Neuronal stem cell (in vitro differentiated cells): Measurements from ENCODE around the gene TRIM9.

Experiments
- DNase-seq: peaks from one replicate; pipeline ENCODE4 v3.0.0-alpha.2; 2013; ENCODE audit warnings: low spot score
- H2AFZ ChIP-seq: one replicate; pipeline ENCODE4 v1.6.1; 2013; ENCODE audit warnings: mild to moderate bottlenecking, low read length, inconsistent platforms
- H2AK5ac ChIP-seq: 2 replicates; pipeline ENCODE4 v1.6.1; 2013; ENCODE audit warnings: low read depth, mild to moderate bottlenecking, inconsistent platforms, low read length, moderate library complexity, mixed read lengths
- H2BK120ac ChIP-seq: 2 replicates; pipeline ENCODE4 v1.6.1; 2013; ENCODE audit warnings: low read depth, mild to moderate bottlenecking, inconsistent platforms, low read length, moderate library complexity, mixed read lengths
- H2BK12ac ChIP-seq: one replicate; pipeline ENCODE4 v1.6.1; 2013; ENCODE audit warnings: low read length, inconsistent platforms
- H2BK15ac ChIP-seq: 2 replicates; pipeline ENCODE4 v1.6.1; 2013; ENCODE audit warnings: mild to moderate bottlenecking, low read length, inconsistent platforms, mixed read lengths
- H2BK5ac ChIP-seq: one replicate; pipeline ENCODE4 v1.6.1; 2013; ENCODE audit warnings: inconsistent platforms, mild to moderate bottlenecking, low read length, moderate library complexity
- H3K14ac ChIP-seq: one replicate; pipeline ENCODE4 v1.6.1; 2013; ENCODE audit warnings: low read length, inconsistent platforms
- H3K18ac ChIP-seq: 2 replicates; pipeline ENCODE4 v1.6.1; 2013; ENCODE audit warnings: low read length, inconsistent platforms
- H3K23ac ChIP-seq: 2 replicates; pipeline ENCODE4 v1.6.1; 2013; ENCODE audit warnings: low read depth, mild to moderate bottlenecking, mixed read lengths, low read length, inconsistent platforms; ENCODE audit not compliant: poor library complexity
- H3K27ac ChIP-seq: replicated peaks from 3 replicates; pipeline ENCODE4 v1.5.1; 2013; ENCODE audit warnings: low read length, inconsistent platforms
- H3K27me3 ChIP-seq, 3 experiments: 2 replicates each; pipeline ENCODE4 v1.6.1; 2013; ENCODE audit warnings: low read length in 3 of 3, mild to moderate bottlenecking in 2 of 3, inconsistent platforms in 1 of 3, low read depth in 1 of 3, mixed read lengths in 1 of 3, moderate library complexity in 1 of 3; ENCODE audit not compliant: control insufficient read depth in 3 of 3, insufficient read depth in 3 of 3
- H3K36me3 ChIP-seq, 2 donors: replicated peaks in 1 of 2; 2 replicates each; pipeline ENCODE4 v1.6.1; 2013; ENCODE audit warnings: low read length in 2 of 2; ENCODE audit not compliant: control insufficient read depth in 2 of 2, insufficient read depth in 2 of 2
- H3K4ac ChIP-seq: 2 replicates; pipeline ENCODE4 v1.6.1; 2013; ENCODE audit warnings: inconsistent platforms, mild to moderate bottlenecking, low read length, moderate library complexity
- H3K4me1 ChIP-seq, 2 donors: 1 replicate in 1 of 2; 2 replicates in 1 of 2; pipeline ENCODE4 v1.6.1; 2013; ENCODE audit warnings: low read length in 2 of 2, low read depth in 1 of 2; ENCODE audit not compliant: control insufficient read depth in 2 of 2, insufficient read depth in 1 of 2
- H3K4me2 ChIP-seq: one replicate; pipeline ENCODE4 v1.6.1; 2013; ENCODE audit warnings: mild to moderate bottlenecking, low read length, inconsistent platforms; ENCODE audit not compliant: insufficient read depth, poor library complexity, severe bottlenecking
- H3K4me3 ChIP-seq, 2 donors: 2 replicates each; pipeline ENCODE4 v1.5.1; 2013; ENCODE audit warnings: low read length in 2 of 2, mild to moderate bottlenecking in 2 of 2, inconsistent platforms in 1 of 2, moderate library complexity in 1 of 2
- H3K79me1 ChIP-seq: one replicate; pipeline ENCODE4 v1.6.1; 2013; ENCODE audit warnings: low read depth, mild to moderate bottlenecking, inconsistent platforms, low read length, moderate library complexity
- H3K9ac ChIP-seq: one replicate; pipeline ENCODE4 v1.6.1; 2013; ENCODE audit warnings: mild to moderate bottlenecking, low read depth, low read length, inconsistent platforms; ENCODE audit not compliant: poor library complexity
- H3K9me3 ChIP-seq, 2 donors: replicated peaks in 1 of 2; 2 replicates each; pipeline versions ENCODE3 to v1.6.1; 2013; ENCODE audit warnings: low read length in 2 of 2, mild to moderate bottlenecking in 2 of 2, inconsistent platforms in 1 of 2, low read depth in 1 of 2, mixed read lengths in 1 of 2, moderate library complexity in 1 of 2; ENCODE audit not compliant: control insufficient read depth in 2 of 2, insufficient read depth in 1 of 2
- H4K8ac ChIP-seq: one replicate; pipeline ENCODE4 v1.6.1; 2013; ENCODE audit warnings: low read depth, mild to moderate bottlenecking, inconsistent platforms, low read length, moderate library complexity
- H4K91ac ChIP-seq: one replicate; pipeline ENCODE4 v1.6.1; 2013; ENCODE audit warnings: low read length, low read depth, mild to moderate bottlenecking, inconsistent platforms; ENCODE audit not compliant: poor library complexity
- WGBS, 2 donors: extraction: QIAGEN DNeasy Blood & Tissue Kit; methylation state at CpG; one replicate each; pipeline ENCODE4 v1.1.7; 2013; ENCODE audit warnings: missing lambda C conversion rate in 2 of 2, mixed read lengths in 1 of 2; ENCODE audit not compliant: insufficient read length in 2 of 2, insufficient replicate concordance in 1 of 2; ENCODE audit errors: extremely low coverage in 2 of 2; 5-methylcytosine and 5-hydroxymethylcytosine counted together

TRIM9 gene

DNA sequence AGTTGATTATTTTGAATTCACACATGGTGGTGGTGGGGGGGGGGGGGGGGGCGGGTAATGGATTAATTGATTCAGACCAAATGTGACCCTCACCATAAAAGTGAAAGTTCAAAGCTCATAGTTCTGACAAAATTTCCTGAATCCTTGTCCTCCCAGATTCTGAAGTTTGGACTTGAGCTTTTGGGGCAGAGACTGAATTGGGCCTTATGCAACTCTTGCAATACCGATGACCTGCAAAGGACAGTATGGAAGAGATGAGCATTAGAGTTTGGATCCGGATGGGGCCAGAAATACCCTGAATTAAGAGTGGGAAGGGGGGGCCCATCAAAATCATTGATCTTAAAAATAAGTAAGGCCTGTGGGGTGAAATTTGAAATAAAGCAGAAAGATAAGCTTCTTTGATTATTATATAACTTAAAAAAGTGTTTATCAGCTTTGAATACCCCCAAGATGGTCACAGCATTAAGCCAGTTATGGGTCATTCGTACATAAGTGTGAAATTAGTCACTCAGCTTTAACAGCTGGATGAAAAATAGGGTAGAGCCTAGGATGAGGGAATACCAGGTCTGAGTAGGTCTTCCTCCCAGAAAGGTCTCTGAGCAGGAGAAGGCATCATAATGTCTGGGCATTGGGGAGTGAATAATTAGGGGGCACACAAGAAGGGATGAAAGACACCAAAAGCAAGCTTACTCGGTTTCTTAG lies 148.5 kb downstream of the TRIM9 start:
- no peak overlapping the region for H4K8ac ChIP-seq

DNA sequence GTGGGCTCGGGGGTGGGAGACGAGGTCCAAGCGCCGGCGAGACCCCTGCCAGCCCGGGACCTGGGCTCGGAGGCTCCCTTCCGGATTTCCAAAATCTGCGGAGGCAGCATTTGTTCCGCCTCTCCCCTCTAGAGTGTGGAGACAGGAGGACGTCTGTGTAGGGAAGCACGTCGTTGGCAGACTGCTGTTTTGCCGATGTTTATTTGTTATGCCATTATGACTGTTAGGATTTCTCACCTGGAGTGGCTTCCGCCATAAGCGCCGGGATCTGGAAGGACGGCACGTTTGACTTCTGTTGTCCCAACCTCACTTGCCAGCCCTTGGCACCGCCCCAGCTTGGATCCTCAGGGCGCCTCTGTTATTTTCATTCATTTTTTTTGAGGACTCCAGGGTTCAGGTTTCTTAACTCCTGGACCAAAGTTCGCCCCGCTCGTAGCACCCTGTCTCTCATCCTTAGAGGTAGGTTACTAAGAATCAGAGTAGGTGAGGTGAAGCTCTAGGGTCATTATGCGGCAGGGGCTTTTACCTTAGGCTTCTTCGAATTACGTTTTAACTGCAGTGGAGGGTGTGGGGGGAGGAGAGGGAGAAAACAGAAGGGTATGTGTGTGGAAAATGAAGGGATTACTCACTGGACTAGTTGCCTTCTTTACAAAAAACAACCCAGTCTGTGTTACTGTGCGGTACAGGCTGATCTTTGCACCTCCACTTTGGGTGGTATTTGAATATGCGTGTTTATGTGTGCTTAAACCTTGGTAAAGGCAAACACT lies 150.1 kb downstream of the TRIM9 start:
- no peaks in the 10 kb centered on the region for H3K36me3 ChIP-seq
- no peak overlapping the region for H2AK5ac ChIP-seq
- peaks cover 0 to 12% of the 10 kb centered on the region in 2 donors for H3K9me3 ChIP-seq
- peak overlapping the region; percentile 84 for H2BK5ac ChIP-seq
- no peak overlapping the region for H2BK15ac ChIP-seq
- no peaks in the 10 kb centered on the region for H3K27me3 ChIP-seq
- H2AFZ ChIP-seq, result peak overlapping the region; percentile 98
- H3K18ac ChIP-seq, result peak overlapping the region; percentile 98
- H3K14ac ChIP-seq, result no peak overlapping the region
- no peak for DNase-seq
- H3K27ac ChIP-seq, result no peak overlapping the region
- H3K4me2 ChIP-seq, result peak overlapping the region; percentile 79
- no peak overlapping the region for H3K4ac ChIP-seq
- peak overlapping the region; percentile 96 for H3K23ac ChIP-seq
- H2BK120ac ChIP-seq, result no peak overlapping the region
- no peaks in the 10 kb centered on the region for H3K79me1 ChIP-seq
- no peak overlapping the region for H2BK12ac ChIP-seq
- H3K4me3 ChIP-seq, result peak overlapping the region; percentile 70 to 91
- no peak overlapping the region for H3K9ac ChIP-seq
- H3K4me1 ChIP-seq, result peaks cover 2 to 3% of the 10 kb centered on the region in 2 donors
- no peak overlapping the region for H4K8ac ChIP-seq
- no peak overlapping the region for H4K91ac ChIP-seq
- WGBS, 2 donors, result no CpG with 5 or more reads among the region's 29 CpGs

More for the DNA sequence above, 148.5 kb downstream of the TRIM9 start:
- Histone ChIP-seq H2BK120ac (no peak overlapping the region), H2BK5ac (no peak overlapping the region), H3K27ac (no peak overlapping the region), H3K14ac (no peak overlapping the region), H2AK5ac (no peak overlapping the region), H3K4ac (no peak overlapping the region), H3K4me3 (no peak overlapping the region), H3K23ac (no peak overlapping the region), H2BK15ac (no peak overlapping the region), H3K27me3 (no peaks in the 10 kb centered on the region), H3K9me3 (peaks cover 0 to 12% of the 10 kb centered on the region in 2 donors), H2BK12ac (no peak overlapping the region), H3K36me3 (no peaks in the 10 kb centered on the region), H3K9ac (no peak overlapping the region), H4K91ac (no peak overlapping the region), H3K4me1 (peaks cover 2 to 3% of the 10 kb centered on the region in 2 donors), H3K79me1 (no peaks in the 10 kb centered on the region), H3K18ac (no peak overlapping the region), H3K4me2 (no peak overlapping the region), H2AFZ (no peak overlapping the region)
- no CpG with 5 or more reads among the region's 5 CpGs for WGBS, 2 donors
- DNase-seq, result no peak

DNA sequence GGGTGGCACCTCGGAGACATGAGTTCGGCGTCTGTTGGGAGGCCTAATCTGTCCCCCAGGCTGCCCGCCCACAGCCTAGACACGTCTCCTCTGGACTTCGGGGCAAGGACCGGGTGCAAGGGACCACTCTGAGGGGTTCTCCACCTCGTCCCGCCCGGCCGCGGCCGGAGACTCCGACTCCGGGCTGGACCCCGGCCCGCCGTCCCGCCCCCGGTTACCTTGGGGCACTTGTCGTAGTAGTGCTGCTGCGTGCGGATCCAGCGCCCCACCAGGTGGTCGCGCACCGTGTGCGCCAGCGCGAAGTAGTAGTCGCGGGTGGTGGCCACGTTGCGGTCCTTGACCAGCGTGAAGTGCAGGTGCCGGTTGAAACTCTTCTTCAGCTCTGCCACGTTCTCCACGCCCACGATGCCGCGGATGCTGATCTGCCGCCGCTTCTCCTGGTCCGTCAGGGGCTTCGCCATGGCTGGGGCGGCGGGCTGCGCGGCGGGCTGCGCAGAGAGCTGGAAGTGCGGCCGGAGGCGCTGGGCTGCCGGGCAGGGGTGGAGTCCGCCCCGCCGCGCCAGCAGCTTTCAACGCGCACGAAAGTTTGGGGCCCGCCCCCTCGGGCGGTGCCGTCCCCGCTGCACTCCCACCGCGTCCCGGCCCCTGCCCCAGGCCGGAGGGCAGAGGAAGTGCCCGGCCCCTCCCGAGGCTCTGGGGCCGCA lies 150.8 kb downstream of the TRIM9 start, which contains the start of gene PYGL:
Gene PYGL (minus strand): TSS at position 541 of the 704 bp plus-strand sequence. CDS start 80 bp downstream, at position 461.
- H3K79me1 ChIP-seq, result no peaks in the 10 kb centered on the region
- H3K14ac ChIP-seq, result peak within 1 kb of the TSS; percentile 31
- peak within 1 kb of the TSS; percentile 98 for H2AFZ ChIP-seq
- peak within 1 kb of the TSS; percentile 70 to 91 for H3K4me3 ChIP-seq
- peak within 1 kb of the TSS; percentile 56 for H3K4ac ChIP-seq
- peaks cover 2 to 3% of the 10 kb centered on the region in 2 donors for H3K4me1 ChIP-seq
- no peak within 1 kb of the TSS for H4K8ac ChIP-seq
- peak within 1 kb of the TSS; percentile 97 for H3K9ac ChIP-seq
- H3K36me3 ChIP-seq, result no peaks in the 10 kb centered on the region
- DNase-seq, result peak; percentile 65
- no peak within 1 kb of the TSS for H2AK5ac ChIP-seq
- peak within 1 kb of the TSS; percentile 64 for H3K27ac ChIP-seq
- WGBS, 2 donors, result no CpG with 5 or more reads among the region's 74 CpGs
- H2BK120ac ChIP-seq, result peak within 1 kb of the TSS; percentile 88
- peak within 1 kb of the TSS; percentile 94 for H2BK15ac ChIP-seq
- peak within 1 kb of the TSS; percentile 84 for H2BK5ac ChIP-seq
- peak within 1 kb of the TSS; percentile 98 for H3K18ac ChIP-seq
- H3K4me2 ChIP-seq, result peak within 1 kb of the TSS; percentile 79
- H4K91ac ChIP-seq, result no peak within 1 kb of the TSS
- no peaks in the 10 kb centered on the region for H3K27me3 ChIP-seq
- peaks cover 0 to 12% of the 10 kb centered on the region in 2 donors for H3K9me3 ChIP-seq
- H3K23ac ChIP-seq, result peak within 1 kb of the TSS; percentile 96
- peak within 1 kb of the TSS; percentile 79 for H2BK12ac ChIP-seq
